KG1 (cell line): ENCODE results near the gene FAM114A1.
"Not testable (repeated sequence)": the region's sequence is repeated elsewhere in the genome, so short reads cannot be mapped to it uniquely, and the experiment has no call there.

Source experiments
- DNase-seq: peaks from one replicate; lab custom pipeline; 2025; lab: John Stamatoyannopoulos, UW

Gene FAM114A1

GRCh38 chr4:38967260-38968095, 99.9 kb downstream of the FAM114A1 start:
- no peak for DNase-seq

- no peak for DNase-seq
Observed at GRCh38 chr4:38968668-38969067, 101.1 kb downstream of the FAM114A1 start.

- no peak for DNase-seq
Observed at GRCh38 chr4:38976308-38976707, 108.7 kb downstream of the FAM114A1 start.

GRCh38 chr4:38979081-38979480, 111.5 kb downstream of the FAM114A1 start:
- no peak for DNase-seq

GRCh38 chr4:38979511-38980230, 112.1 kb downstream of the FAM114A1 start:
- no peak for DNase-seq

GRCh38 chr4:38980903-38981676, 113.5 kb downstream of the FAM114A1 start:
- DNase-seq = no peak

GRCh38 chr4:38982361-38983095, 114.9 kb downstream of the FAM114A1 start:
- no peak for DNase-seq

- DNase-seq = no peak
Observed at GRCh38 chr4:38983291-38983690, 115.7 kb downstream of the FAM114A1 start.

GRCh38 chr4:38983787-38984598, 116.4 kb downstream of the FAM114A1 start:
- no peak for DNase-seq

GRCh38 chr4:38985410-38986100, 117.9 kb downstream of the FAM114A1 start:
- no peak for DNase-seq

GRCh38 chr4:38987491-38987890, 119.9 kb downstream of the FAM114A1 start:
- no peak for DNase-seq

GRCh38 chr4:38988353-38988752, 120.7 kb downstream of the FAM114A1 start:
- not testable (repeated sequence) for DNase-seq

GRCh38 chr4:38989487-38989886, 121.9 kb downstream of the FAM114A1 start:
- DNase-seq = no peak

GRCh38 chr4:38990241-38990640, 122.6 kb downstream of the FAM114A1 start:
- DNase-seq = no peak

GRCh38 chr4:38993683-38994082, 126.1 kb downstream of the FAM114A1 start:
- DNase-seq = no peak

- no peak for DNase-seq
Observed at GRCh38 chr4:38994135-38994534, 126.5 kb downstream of the FAM114A1 start.
